GM12878 (cell line): ENCODE measurements around the gene ETV6. TPM values are rescaled to one million over a fixed set of nuclear protein-coding genes. Genes with fewer than 3 reads are reported as not detected.

Experiments
- BHLHE40 ChIP-seq, 2 experiments: fragments of 450-650 bp in 1 of 2; IDR thresholded peaks; 2 replicates each; pipeline ENCODE4 v1.6.1; 2011 to 2017; ENCODE audit warnings: low read depth in 2 of 2, borderline replicate concordance in 1 of 2, improper control_type of control experiment in 1 of 2, low read length in 1 of 2, mild to moderate bottlenecking in 1 of 2
- CHD1 ChIP-seq: IDR thresholded peaks from 2 replicates; pipeline ENCODE4 v1.6.1; 2012; ENCODE audit warnings: low read depth, low read length, improper control_type of control experiment
- EED ChIP-seq: sonication (generic); IDR thresholded peaks from 2 replicates; pipeline ENCODE4 v1.6.1; 2016; ENCODE audit warnings: antibody characterized with exemption, low read depth
- GATAD2B ChIP-seq: fragments of 450-650 bp; conservative IDR thresholded peaks from 2 replicates; pipeline ENCODE4 v1.6.1; 2017; ENCODE audit warnings: low read depth, mild to moderate bottlenecking, moderate library complexity
- HDGF ChIP-seq: fragments of 450-650 bp; IDR thresholded peaks from 2 replicates; pipeline ENCODE4 v1.6.1; 2016; ENCODE audit warnings: antibody characterized with exemption
- IKZF1 ChIP-seq: fragments of 450-650 bp; conservative IDR thresholded peaks from 2 replicates; pipeline ENCODE4 v1.6.1; 2017; ENCODE audit warnings: antibody characterized with exemption, mild to moderate bottlenecking
- MYB ChIP-seq: fragments of 150-350 bp; IDR thresholded peaks from 2 replicates; pipeline ENCODE4 v1.6.1; 2014; ENCODE audit warnings: mild to moderate bottlenecking, low read depth, low read length, borderline replicate concordance
- NFXL1 ChIP-seq: fragments of 450-650 bp; IDR thresholded peaks from 2 replicates; pipeline ENCODE4 v1.6.1; 2017; ENCODE audit warnings: antibody characterized with exemption, mild to moderate bottlenecking, borderline replicate concordance
- NFYB ChIP-seq: IDR thresholded peaks from 2 replicates; pipeline ENCODE4 v1.6.1; 2011; ENCODE audit warnings: low read depth, mild to moderate bottlenecking, low read length, improper control_type of control experiment, moderate library complexity; ENCODE audit not compliant: insufficient read depth
- NR2F1 ChIP-seq: fragments of 450-650 bp; conservative IDR thresholded peaks from 2 replicates; pipeline ENCODE4 v1.6.1; 2017; ENCODE audit warnings: mild to moderate bottlenecking
- NRF1 ChIP-seq: conservative IDR thresholded peaks from 2 replicates; pipeline ENCODE4 v1.6.1; 2011; ENCODE audit warnings: mild to moderate bottlenecking, low read depth, low read length, improper control_type of control experiment
- POLR2AphosphoS2 ChIP-seq: IDR thresholded peaks from 2 replicates; pipeline ENCODE4 v1.6.1; 2011; ENCODE audit warnings: low read depth, mild to moderate bottlenecking, low read length, improper control_type of control experiment, moderate library complexity
- POLR2AphosphoS5 ChIP-seq: IDR thresholded peaks from 2 replicates; pipeline ENCODE4 v1.6.1; 2011; ENCODE audit warnings: mild to moderate bottlenecking, low read length, inconsistent platforms
- POU2F2 ChIP-seq: IDR thresholded peaks from 3 replicates; pipeline ENCODE4 v1.6.1; 2011; ENCODE audit warnings: low read depth, mild to moderate bottlenecking, low read length, borderline replicate concordance
- RELA ChIP-seq: fragments of 450-650 bp; IDR thresholded peaks from 2 replicates; pipeline ENCODE4 v1.8.0; 2014; ENCODE audit warnings: borderline replicate concordance; ENCODE audit not compliant: partially characterized antibody
- SIN3A ChIP-seq: IDR thresholded peaks from 2 replicates; pipeline ENCODE4 v1.6.1; 2012; ENCODE audit warnings: low read depth, low read length, improper control_type of control experiment
- SMAD5 ChIP-seq: IDR thresholded peaks from 2 replicates; pipeline ENCODE4 v1.6.1; 2016; ENCODE audit warnings: antibody characterized with exemption, low read depth
- SMC3 ChIP-seq: IDR thresholded peaks from 2 replicates; pipeline ENCODE4 v1.6.1; 2011; ENCODE audit warnings: low read length, improper control_type of control experiment, borderline replicate concordance
- SPI1 ChIP-seq: IDR thresholded peaks from 2 replicates; pipeline ENCODE4 v1.6.1; 2011; ENCODE audit warnings: low read depth, mild to moderate bottlenecking, low read length, moderate library complexity, borderline replicate concordance; ENCODE audit not compliant: insufficient read depth
- SUPT20H ChIP-seq: IDR thresholded peaks from 2 replicates; pipeline ENCODE4 v1.6.1; 2011; ENCODE audit warnings: low read depth, mild to moderate bottlenecking, low read length, moderate library complexity, borderline replicate concordance; ENCODE audit not compliant: control insufficient read depth
- ZBED1 ChIP-seq: IDR thresholded peaks from 2 replicates; pipeline ENCODE4 v1.6.1; 2016; ENCODE audit warnings: borderline replicate concordance
- ZNF274 ChIP-seq: IDR thresholded peaks from one replicate; pipeline ENCODE4 v1.8.0; 2011; ENCODE audit not compliant: insufficient read length, insufficient read depth
- ZNF384 ChIP-seq: IDR thresholded peaks from 2 replicates; pipeline ENCODE4 v1.6.1; 2012; ENCODE audit warnings: low read depth, mild to moderate bottlenecking, low read length, improper control_type of control experiment, borderline replicate concordance
- polyA plus RNA-seq, 11 experiments: library from polyadenylated mRNA; depleted of rRNA in 4 of 11; unstranded in 6 of 11; stranded (reverse) in 5 of 11; fragments of >200 nt; fragmentation: Nextera tagmentation in 4 of 11; fragmentation: Illumina TruSeq in 1 of 11; extraction: Ambion mirVana in 4 of 11; extraction: Trizol in 1 of 11; gene quantifications; 1 replicate in 1 of 11; 2 replicates in 10 of 11; pipeline versions ENCODE4 v1.2.1 to v1.2.3, GENCODE V29; 2011 to 2016; ENCODE audit warnings: inconsistent platforms in 2 of 11, missing spikeins in 2 of 11, low read depth in 1 of 11
- total RNA-seq, 4 experiments: library from RNA; depleted of rRNA in 3 of 4; stranded (reverse); fragments of >200 nt in 3 of 4; fragmentation: Illumina TruSeq in 1 of 4; extraction: Trizol in 1 of 4; gene quantifications; 2 replicates each; pipeline versions ENCODE4 v1.2.1 to v1.2.3, GENCODE V29; 2013 to 2021
- TF ChIP-seq, protein P1 (sequence below): fragments of 450-650 bp; conservative IDR thresholded peaks from 2 replicates; pipeline ENCODE4 v1.6.1; 2017; ENCODE audit warnings: mild to moderate bottlenecking, moderate library complexity
- TF ChIP-seq, protein P2 (sequence below): IDR thresholded peaks from 2 replicates; pipeline ENCODE4 v1.6.1; 2011; ENCODE audit warnings: low read depth, low read length, improper control_type of control experiment, borderline replicate concordance
- TF ChIP-seq, protein P3 (sequence below): IDR thresholded peaks from 2 replicates; pipeline ENCODE4 v1.6.1; 2011; ENCODE audit warnings: low read depth, mild to moderate bottlenecking, low read length, moderate library complexity, borderline replicate concordance; ENCODE audit errors: extremely low read depth
- TF ChIP-seq, protein P4 (sequence below): fragments of 450-650 bp; IDR thresholded peaks from 2 replicates; pipeline ENCODE4 v1.6.1; 2014; ENCODE audit warnings: mild to moderate bottlenecking

Gene ETV6
- total and polyA plus RNA-seq, 10 of the 15 experiments (the other 5 are each of a cell fraction or from before 2014, with no cell fraction given), result 6.6 to 74.8 (median 24.6) TPM

DNA sequence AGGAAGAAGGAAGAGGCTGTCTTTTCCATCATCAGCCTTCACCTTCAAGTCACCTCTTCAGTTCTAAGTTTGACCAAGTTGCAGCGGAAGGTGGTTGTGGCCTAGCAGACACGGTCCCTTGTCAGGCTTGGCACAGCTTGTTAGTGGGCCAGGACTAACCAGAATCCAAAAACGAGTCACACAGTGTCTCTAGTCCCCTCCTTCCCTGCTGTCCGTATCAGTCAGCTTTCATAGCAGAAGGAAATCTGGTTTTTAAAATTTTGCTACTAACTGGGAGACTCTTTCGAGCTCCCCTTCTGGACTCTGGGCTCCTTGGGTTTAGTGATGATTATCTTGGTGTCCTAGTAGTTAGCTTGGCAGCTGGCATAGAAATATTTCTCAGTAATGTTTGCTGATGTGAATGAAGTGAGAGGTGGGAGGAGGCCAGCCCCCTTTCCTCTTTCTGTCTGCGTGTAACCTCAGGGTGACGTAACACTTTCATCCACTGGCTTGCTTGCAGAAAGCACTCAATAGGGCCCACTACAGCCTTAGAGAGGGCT is 3.8 kb downstream of the ETV6 start (continued):
- TF ChIP-seq NFXL1 (no peak), MYB (no peak), ZBED1 (no peak), NFYB (no peak), CHD1 (0 out of 2 replicates have a peak, but pooled peaks have one; percentile 45), POLR2AphosphoS2 (no peak; the same call in 1 of the 2 replicates), ZNF384 (no peak), EED (no peak), RELA (no peak), BHLHE40 (IDR thresholded peaks at IDR 0.05; ENCODE audit: borderline replicate concordance in 1 of 2, low read depth in 2 of 2, low read length in 1 of 2) (0 out of 4 replicates have a peak, but pooled peaks of 1 of the 2 experiments have one; percentile 17), ZNF274 (no peak), SIN3A (no peak), SMC3 (no peak), GATAD2B (no peak), SMAD5 (no peak), SUPT20H (no peak), POLR2AphosphoS5 (peak; percentile 81), NRF1 (no peak), NR2F1 (0 out of 2 replicates have a peak, but pooled peaks have one; percentile 19), IKZF1 (0 out of 2 replicates have a peak, but pooled peaks have one; percentile 44), SPI1 (peak; percentile 55; the same call in 1 of the 2 replicates), POU2F2 (0 out of 3 replicates have a peak, but pooled peaks have one; percentile 8), HDGF (no peak)
- TF ChIP-seq, protein P1, sequence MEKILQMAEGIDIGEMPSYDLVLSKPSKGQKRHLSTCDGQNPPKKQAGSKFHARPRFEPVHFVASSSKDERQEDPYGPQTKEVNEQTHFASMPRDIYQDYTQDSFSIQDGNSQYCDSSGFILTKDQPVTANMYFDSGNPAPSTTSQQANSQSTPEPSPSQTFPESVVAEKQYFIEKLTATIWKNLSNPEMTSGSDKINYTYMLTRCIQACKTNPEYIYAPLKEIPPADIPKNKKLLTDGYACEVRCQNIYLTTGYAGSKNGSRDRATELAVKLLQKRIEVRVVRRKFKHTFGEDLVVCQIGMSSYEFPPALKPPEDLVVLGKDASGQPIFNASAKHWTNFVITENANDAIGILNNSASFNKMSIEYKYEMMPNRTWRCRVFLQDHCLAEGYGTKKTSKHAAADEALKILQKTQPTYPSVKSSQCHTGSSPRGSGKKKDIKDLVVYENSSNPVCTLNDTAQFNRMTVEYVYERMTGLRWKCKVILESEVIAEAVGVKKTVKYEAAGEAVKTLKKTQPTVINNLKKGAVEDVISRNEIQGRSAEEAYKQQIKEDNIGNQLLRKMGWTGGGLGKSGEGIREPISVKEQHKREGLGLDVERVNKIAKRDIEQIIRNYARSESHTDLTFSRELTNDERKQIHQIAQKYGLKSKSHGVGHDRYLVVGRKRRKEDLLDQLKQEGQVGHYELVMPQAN, result no peak
- TF ChIP-seq, protein P2, sequence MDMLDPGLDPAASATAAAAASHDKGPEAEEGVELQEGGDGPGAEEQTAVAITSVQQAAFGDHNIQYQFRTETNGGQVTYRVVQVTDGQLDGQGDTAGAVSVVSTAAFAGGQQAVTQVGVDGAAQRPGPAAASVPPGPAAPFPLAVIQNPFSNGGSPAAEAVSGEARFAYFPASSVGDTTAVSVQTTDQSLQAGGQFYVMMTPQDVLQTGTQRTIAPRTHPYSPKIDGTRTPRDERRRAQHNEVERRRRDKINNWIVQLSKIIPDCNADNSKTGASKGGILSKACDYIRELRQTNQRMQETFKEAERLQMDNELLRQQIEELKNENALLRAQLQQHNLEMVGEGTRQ, result no peak
- TF ChIP-seq, protein P3, sequence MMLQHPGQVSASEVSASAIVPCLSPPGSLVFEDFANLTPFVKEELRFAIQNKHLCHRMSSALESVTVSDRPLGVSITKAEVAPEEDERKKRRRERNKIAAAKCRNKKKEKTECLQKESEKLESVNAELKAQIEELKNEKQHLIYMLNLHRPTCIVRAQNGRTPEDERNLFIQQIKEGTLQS, result no peak
- TF ChIP-seq, protein P4, sequence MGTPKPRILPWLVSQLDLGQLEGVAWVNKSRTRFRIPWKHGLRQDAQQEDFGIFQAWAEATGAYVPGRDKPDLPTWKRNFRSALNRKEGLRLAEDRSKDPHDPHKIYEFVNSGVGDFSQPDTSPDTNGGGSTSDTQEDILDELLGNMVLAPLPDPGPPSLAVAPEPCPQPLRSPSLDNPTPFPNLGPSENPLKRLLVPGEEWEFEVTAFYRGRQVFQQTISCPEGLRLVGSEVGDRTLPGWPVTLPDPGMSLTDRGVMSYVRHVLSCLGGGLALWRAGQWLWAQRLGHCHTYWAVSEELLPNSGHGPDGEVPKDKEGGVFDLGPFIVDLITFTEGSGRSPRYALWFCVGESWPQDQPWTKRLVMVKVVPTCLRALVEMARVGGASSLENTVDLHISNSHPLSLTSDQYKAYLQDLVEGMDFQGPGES, result no peak
